PFSK-1 (cell line): ENCODE results near the gene FBN1.

ENCODE experiments used
- FOXP2 ChIP-seq: optimal IDR thresholded peaks from 2 replicates; pipeline ENCODE3; 2011; ENCODE audit warnings: borderline replicate concordance, control low read depth, inconsistent platforms; ENCODE audit not compliant: insufficient read depth; ENCODE audit errors: extremely low read length, extremely low read depth
- POLR2AphosphoS5 ChIP-seq: IDR thresholded peaks from 2 replicates; pipeline ENCODE4 v1.6.1; 2012; ENCODE audit warnings: low read depth, mild to moderate bottlenecking, control low read depth, low read length, moderate library complexity
- REST ChIP-seq, 2 experiments: IDR thresholded peaks; 2 replicates each; pipeline versions ENCODE4 v1.6.1 to v1.8.0; 2011 to 2012; ENCODE audit warnings: low read depth in 2 of 2, low read length in 2 of 2, control low read depth in 1 of 2, inconsistent platforms in 1 of 2, mild to moderate bottlenecking in 1 of 2, moderate library complexity in 1 of 2; ENCODE audit not compliant: insufficient read depth in 1 of 2
- SIN3A ChIP-seq: IDR thresholded peaks from 2 replicates; pipeline ENCODE4 v1.6.1; 2012; ENCODE audit warnings: mild to moderate bottlenecking, low read length, moderate library complexity, borderline replicate concordance; ENCODE audit not compliant: insufficient read depth
- TAF1 ChIP-seq: IDR thresholded peaks from 2 replicates; pipeline ENCODE4 v1.6.1; 2012; ENCODE audit warnings: low read length, control low read depth, borderline replicate concordance; ENCODE audit not compliant: insufficient read depth

FBN1 gene

DNA sequence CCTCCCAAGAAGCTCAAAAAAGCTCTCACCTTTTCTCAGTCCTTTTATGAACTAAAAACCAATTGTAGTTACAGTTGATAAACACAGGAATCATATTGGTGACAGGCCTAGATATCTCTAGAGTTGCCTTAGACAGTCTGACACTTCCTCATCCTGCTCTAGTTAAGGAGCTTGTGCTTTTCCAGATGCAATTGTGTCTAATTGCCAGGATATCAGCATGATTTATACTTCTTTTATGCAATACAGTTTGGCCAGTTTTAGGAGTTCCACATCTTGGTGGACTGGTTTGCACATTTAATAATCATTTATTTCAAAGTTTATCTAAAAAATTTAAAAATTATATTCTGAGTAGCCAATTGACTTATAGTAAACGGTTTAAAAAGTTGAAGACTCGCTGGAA, 218.6 kb downstream of the FBN1 start:
- no peak for TF ChIP-seq TAF1
- no peak for TF ChIP-seq POLR2AphosphoS5
- TF ChIP-seq REST (IDR thresholded peaks at IDR 0.05; ENCODE audit: insufficient read depth in 1 of 2, low read depth in 2 of 2, low read length in 2 of 2): no peak
- no peak for TF ChIP-seq SIN3A
- no peak for TF ChIP-seq FOXP2

GRCh38 chr15:48426044-48426443, 219.5 kb downstream of the FBN1 start:
- TF ChIP-seq POLR2AphosphoS5 (no peak), FOXP2 (no peak), REST (IDR thresholded peaks at IDR 0.05; ENCODE audit: insufficient read depth in 1 of 2, low read depth in 2 of 2, low read length in 2 of 2) (no peak), SIN3A (no peak), TAF1 (no peak)

- no peak for TF ChIP-seq REST (IDR thresholded peaks at IDR 0.05; ENCODE audit: insufficient read depth in 1 of 2, low read depth in 2 of 2, low read length in 2 of 2)
- TF ChIP-seq FOXP2: no peak
- no peak for TF ChIP-seq POLR2AphosphoS5
- no peak for TF ChIP-seq SIN3A
- no peak for TF ChIP-seq TAF1
Measured at GRCh38 chr15:48425051-48425450, 220.5 kb downstream of the FBN1 start.

DNA sequence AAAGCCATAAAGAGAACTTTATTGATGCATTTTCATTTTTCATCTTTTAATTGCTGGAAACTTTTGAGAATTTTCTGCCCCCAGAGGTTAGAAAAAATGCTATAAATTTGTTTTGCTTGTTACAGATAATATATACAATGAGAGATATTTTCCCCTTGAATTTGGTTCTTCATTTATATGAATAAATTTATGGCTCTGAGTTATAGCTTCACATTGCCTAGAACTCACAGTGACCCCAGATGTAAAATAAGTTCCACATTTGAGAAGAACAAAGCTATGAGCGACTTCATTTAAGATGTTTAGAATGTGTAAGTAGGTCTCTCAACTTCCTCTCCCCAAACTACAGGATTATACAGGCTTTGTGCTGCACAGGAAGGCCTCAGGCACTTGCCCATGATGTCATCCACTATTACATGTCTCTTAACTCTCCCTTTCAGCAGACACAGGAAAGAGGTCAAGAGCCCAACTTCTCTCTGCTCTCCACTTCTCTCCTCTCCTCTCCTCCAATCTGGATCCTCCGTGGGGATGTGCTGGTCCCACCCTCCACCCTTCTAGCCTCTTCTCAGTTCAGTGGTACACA, 221.5 kb downstream of the FBN1 start:
- TF ChIP-seq SIN3A (no peak), TAF1 (no peak), FOXP2 (no peak), POLR2AphosphoS5 (no peak), REST (IDR thresholded peaks at IDR 0.05; ENCODE audit: insufficient read depth in 1 of 2, low read depth in 2 of 2, low read length in 2 of 2) (no peak)

DNA sequence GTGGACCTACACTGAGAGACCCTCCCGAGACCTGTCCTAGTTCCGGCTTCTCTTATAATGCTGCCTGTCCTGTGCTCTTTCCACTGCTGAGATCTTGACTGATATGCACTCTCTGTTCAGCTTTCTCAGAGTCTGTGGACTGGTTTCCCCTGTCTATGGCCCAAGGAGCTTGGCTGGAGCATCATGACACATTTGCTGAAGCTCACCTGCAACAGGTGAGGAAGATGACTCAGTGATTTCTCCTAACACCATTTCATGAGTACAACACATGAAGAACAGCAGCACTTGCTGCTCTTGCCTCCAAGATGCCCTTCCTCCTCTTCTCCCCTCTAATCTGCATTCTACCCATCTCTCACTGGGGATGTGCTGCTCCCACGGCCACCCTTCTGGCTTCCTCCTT, 222.2 kb downstream of the FBN1 start:
- no peak for TF ChIP-seq FOXP2

DNA sequence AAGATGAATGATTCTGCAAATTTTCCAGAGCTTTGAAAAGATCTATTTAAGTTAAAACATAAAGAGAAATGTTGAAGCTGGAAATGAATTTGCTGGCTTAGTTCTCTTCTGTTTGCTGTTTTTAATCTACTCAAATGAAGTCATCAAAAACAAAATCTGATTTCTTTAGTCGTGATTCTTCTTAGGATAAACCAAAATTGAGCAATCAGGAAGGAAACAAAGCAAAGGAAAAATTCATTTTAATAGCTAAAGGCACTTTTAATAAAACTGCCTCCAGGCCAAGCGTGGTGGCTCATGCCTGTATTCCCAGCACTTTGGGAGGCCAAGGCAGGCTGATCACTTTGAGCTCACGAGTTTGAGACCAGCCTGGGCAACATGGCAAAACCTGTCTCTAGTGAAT, 223.1 kb downstream of the FBN1 start:
- TF ChIP-seq POLR2AphosphoS5: no peak
- TF ChIP-seq REST (IDR thresholded peaks at IDR 0.05; ENCODE audit: insufficient read depth in 1 of 2, low read depth in 2 of 2, low read length in 2 of 2): no peak
- no peak for TF ChIP-seq SIN3A
- TF ChIP-seq TAF1: no peak
- TF ChIP-seq FOXP2: no peak
